Activated CD8-positive, alpha-beta memory T cell treated with anti-CD3 and anti-CD28 coated beads for 1 hour (primary cell): Measurements from ENCODE around the gene GLYR1.
"Not testable (repeated sequence)": the region's sequence is repeated elsewhere in the genome, so short reads cannot be mapped to it uniquely, and the experiment has no call there.

Source experiments
- DNase-seq, 2 donors: peaks; one replicate each; pipeline ENCODE4 v3.0.0-alpha.2; 2020; ENCODE audit warnings: low read depth in 1 of 2; ENCODE audit errors: extremely low read depth in 1 of 2

GLYR1 gene

DNA sequence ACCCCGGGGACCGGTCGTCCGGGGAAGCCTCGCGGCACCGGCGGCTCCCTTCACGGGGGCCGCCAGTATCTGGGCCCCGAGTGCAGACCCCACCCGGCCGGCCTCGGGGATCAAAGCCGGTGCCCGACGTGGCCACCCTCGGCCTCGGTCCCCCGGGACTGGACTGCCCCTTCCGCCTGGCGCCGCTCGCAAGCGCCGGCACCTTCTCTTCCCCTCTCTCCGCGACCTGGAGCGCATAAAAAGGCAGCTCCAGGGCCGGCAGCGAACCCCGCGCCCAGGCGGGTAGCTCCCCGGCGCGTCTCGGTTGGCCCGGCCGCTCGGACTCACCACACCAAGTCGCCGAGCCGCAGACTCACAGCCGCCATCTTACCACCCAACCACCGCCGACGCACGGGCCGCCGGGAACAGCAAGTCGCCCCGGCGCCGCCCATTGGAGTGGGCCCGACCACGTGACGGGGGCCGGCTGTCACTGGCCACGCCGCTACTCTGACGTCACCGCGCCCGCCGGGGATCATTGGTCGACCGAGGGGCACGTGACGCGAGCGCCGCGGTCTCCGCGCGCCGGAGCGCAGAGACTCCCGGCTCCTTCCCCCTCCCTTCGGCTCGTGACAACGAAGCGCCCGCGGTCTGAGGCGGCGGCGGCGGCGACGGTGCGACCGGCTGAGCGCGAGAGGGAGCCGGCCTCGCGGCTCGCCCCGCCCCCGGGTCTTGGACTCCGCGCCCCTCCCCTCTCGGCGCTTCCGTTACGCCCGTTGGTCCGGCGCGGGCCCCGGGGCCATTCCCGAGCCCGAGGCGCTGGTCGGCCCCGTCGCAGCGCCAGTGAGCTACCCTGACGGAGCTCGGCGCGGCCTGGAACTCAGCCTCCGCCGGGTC is at the start of gene GLYR1, which contains the start of gene UBN1:
TSS of gene GLYR1 (minus strand) at position 388 of the 873 bp plus-strand sequence. CDS start at position 365, 23 bp downstream.
TSS of gene UBN1 (plus strand) at position 581 of the 873 bp plus-strand sequence. CDS start 5,437 bp downstream, outside the sequence.
- peak; percentile 99 to 100 for DNase-seq

DNA sequence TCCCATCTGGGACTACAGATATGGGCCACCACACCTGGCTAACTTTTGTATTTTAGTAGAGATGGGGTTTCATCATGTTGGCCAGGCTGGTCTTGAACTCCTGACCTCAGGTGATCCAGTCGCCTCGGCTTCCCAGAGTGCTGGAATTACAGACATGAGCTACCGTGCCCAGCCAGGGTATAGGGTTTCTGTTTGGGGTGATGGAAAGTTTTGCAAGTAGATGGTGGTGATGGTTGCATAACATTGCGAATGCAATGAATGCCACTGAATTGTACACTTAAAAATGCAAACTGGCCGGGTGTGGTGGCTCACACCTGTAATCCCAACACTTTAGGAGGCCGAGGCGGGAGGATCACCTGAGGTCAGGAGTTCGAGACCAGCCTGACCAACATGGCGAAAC is 49.7 kb upstream of the GLYR1 start:
- DNase-seq, result not testable (repeated sequence)

DNA sequence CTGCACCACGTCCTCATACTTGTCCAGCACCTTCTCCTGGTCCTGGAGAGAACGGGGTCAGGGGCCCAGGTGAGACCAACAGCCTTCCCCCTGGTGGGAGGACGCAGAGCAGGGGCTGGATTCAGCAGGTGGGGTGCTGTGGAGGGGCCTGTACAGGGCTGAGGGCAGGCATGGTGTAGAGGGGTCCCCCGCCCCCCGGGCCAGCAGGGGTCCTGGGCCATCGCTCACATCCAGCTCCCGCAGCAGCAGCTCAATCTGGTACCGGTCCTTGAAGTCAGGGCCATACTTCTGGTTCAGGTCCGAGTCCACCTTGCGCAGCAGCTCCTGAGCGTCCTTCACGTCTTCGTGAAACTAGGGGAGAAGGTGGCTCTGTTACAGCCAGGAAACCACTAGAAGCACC is 48.3 kb upstream of the GLYR1 start:
- DNase-seq, result no peak

DNA sequence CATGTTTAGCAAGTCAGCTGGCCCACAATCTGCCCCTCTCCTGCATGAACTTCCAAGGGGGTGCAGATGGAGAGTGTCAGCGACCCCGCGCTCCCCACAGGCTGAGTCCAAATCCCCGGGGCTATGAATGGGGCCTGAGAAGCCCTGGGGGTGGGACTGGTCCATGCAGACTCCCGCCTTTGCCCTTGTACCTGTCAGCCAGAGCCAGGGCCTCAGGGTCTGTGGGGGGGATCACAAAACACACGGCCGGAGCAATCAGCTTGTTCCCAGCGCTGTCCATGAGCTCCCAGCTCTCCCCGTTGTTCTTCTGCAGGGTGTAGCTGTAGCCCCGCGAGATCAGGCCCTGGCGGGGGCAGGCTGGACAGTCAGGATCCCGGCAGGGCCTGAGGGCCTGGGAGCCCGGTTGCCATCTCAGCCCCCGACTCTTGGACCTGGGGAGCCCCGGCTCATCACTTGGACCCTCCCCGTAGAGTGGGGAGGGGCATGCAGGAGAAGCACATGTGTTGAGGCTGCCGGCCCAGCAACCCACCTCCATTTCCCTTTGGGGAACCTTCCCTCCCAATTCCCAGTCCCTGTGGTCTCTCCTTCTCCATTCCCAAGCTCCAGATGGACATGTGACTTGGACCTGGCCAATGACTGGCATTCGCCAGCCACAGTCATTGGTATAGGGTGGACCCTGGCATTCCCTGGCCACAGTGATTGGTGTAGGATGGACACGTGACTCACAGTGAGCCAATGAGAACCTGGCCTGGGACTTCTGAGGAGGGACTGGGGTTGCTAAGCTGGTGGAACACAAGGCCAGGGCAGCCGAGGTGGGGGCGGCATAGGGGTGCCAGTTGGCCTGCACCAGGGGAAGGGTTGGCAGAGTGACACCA is 47.4 kb upstream of the GLYR1 start:
- DNase-seq, result no peak

DNA sequence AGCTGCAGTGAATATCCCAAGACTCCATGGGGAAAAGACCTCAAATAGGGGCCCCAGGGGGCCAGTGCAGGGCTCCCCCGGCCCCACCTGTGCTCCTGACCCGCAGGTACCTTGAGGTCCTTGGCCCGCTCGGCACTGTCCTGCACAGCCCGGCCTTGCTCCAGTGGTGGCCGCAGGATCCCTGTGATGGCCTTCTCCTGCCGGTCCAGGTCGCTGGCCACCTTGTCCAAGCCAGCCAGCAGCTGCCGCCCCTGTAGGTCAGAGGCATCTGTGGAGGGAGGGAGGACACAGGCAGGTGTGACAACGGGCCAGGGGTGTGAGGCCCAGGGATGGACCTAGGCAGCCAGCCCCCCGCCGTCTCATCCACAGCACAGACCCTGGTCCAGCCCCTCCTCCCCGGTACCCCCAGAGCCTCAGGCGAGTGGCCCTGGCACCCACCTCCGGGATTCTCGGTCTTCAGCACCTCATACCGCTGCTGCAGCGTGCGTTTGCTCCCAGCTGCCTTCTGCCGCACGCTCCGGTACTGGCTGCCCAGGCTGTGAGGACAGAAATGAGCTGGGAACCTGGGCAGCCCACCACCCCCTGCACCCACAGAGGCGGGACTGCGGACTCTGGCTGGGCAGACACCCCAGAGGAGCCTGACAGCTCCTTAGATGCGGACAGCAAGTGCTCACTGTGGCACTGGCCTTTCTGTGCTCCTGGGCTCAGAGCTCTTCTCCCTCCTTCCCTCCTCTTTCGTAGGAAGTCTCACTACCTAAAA is 46.2 kb upstream of the GLYR1 start:
- no peak for DNase-seq

DNA sequence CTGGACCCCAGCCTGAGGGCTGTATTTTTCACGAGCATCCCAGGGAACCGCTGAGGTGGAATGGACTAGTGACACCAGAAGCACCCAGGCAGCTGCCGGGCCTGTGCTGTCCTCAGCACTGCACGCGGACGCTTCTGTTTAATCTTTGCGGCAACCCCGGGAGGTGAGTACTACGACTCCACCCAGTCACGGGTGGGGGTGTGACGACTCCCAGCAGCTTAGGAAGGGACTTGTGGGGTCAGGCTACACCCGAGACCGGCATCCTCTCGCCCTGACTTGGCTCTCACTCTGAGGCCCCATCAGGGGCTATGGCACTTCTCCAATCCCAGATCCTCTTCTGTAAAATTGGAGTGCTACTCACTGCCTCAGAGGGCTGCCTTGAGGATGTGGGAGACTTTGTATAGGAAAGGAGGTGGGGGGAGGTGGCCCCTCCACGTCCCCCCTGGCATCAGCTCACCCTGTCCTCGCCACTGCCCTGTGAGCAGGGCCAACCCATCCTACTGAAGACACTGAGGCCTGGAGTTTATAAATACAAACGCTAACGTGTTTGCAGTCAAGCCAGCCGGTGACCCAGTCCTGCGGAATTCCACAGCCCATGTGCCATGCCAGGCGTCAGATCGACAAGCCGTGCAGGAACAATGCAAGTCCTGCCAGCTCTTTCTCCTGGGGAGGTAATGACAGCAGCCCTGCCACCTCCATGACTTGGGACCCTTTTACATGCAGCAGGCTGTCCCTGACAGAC is 45.4 kb upstream of the GLYR1 start:
- DNase-seq, result no peak

DNA sequence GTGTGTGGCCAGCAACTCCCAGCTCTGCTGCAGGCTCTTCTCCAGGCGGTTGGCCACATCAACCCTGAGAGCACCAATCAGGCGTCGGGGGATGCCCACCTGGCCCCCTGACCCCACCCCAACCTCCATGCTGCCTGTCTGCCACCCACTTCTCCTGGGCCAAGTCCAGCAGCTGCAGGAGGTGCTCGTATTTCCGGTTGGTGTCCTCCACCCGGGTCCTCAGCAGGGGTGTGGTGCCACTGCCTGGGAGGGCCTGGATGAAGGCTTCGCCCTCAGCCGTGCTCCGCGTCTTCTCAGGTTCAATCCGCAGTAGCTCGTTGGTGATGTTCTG is 44.8 kb upstream of the GLYR1 start:
- DNase-seq, result no peak

DNA sequence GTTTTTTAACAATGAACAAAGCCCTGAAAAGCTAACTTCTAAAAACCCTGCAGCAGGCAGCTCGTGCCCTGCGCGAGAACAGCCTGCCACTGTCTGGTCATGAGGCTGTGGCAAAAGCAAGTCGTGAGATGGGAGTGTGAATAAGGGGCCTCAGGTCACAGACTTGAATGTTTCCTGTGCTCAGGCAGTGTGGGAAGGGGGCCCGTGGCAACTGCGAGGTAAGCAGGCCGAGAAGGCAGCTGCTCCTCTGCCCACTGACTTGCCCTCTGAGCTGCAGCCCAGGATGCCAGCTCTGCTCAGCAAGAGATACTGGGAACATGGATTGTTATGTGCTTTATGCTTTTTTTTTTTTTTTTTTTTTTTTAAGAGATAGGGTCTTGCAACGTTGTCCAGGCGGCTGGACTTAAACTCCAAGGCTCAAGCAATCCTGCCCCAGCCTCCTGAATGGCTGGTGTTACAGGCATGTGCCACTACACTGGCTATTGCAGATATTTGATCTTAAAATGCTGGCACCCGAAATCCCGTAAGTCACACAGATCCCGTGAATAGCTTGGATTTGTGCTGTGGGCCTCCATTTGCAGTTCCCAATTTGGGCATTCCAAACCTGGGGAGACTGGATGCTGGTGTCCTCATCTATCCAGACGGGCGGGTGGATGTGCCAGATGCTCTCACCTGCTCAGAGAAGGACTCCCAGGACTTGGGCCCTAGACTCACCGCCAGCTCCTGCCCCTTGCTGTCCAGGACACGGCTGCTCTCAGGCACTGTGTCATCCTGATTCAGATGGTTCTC is 44.2 kb upstream of the GLYR1 start:
- DNase-seq, result no peak

DNA sequence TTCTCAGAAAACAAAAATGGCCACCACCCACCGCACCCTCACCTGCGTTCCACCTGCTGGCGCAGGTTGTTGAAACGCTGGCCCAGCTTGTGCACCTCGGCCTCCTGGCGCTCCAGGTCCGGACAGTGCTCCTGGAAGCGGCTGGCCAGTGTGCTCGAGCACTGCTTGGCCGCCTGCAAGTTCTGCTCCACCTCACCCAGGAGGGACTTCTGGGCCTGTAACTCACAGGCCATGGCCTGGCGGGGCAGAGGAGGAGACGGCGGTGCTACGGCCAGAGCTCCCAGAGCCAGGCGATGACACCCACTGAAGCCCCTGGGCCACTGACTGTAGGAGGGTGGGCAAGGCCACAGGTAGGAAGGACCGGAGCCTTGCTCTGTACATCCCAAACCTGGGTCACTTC is 43.6 kb upstream of the GLYR1 start:
- DNase-seq, result no peak

DNA sequence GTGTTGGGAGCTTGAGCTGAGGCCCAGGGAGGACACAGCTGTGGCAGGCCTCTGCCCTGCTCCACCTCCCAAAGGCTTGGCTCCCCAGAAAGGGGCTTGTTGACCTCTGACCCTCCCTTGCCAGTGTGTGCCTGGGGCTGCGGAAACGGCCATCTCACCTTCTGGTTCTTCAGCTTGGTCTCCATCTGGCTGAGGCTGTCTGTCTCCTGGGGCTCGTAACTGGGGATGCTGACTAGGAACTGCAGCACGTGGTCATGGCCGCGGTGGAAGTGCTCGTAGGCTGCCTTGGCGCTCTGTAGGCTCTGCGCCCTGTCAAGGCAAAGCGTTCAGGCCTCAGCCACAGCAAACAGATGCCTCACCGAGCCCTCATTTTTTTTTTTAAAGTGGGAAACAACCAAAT is 42.9 kb upstream of the GLYR1 start:
- DNase-seq, result no peak

DNA sequence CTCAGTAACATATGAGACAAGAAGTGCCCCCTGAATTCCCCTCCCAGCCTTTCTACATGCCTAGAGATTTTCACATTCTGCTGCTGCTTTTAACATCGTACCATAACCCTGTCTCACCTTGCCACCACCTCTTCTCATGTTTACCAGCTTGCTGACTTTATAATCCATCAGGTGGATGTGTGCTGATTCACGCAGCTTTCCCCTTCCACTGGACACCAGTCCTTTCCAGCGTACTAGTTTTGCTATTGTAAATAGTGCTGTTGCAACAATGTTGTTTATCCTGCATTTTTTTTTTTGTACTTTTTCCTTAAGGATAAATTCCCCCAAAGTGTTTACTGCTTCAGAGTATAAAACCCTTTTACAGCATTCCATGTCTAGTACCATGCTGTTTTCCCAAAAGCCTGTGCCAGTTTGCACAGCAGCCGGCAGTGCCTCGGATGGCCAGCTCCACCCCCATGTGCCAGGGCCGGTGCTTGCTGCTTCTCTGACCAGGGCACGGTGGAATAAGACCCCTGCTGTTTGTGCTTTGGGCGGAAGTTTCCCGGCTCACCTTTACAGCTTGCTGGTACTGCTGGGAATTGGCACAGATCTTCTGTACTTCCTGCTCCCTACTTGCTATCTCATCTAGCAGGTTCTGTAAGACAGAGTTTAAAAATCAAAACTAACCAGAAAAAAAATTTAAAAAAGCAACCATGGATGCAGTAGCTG is 41.5 kb upstream of the GLYR1 start:
- no peak for DNase-seq

DNA sequence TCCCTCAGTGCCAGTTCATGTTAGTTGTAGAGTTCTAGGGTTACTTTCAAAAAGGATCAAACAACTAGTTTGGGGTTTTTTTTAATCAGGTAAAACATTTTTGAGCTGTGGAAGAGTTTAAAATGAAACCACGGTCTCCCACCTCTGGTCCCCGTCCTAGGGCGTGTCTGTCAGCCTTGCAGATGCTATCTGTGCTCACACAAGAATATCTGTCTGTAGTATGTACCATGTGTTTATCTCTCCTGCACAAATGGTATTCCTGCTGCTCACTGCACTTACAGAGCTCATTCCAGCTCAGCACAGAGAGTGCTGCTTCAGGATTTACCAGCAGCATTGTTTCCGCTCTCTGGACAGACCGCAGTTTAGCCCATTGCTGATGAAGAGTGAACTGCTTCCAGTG is 39.1 kb upstream of the GLYR1 start:
- DNase-seq, result no peak

DNA sequence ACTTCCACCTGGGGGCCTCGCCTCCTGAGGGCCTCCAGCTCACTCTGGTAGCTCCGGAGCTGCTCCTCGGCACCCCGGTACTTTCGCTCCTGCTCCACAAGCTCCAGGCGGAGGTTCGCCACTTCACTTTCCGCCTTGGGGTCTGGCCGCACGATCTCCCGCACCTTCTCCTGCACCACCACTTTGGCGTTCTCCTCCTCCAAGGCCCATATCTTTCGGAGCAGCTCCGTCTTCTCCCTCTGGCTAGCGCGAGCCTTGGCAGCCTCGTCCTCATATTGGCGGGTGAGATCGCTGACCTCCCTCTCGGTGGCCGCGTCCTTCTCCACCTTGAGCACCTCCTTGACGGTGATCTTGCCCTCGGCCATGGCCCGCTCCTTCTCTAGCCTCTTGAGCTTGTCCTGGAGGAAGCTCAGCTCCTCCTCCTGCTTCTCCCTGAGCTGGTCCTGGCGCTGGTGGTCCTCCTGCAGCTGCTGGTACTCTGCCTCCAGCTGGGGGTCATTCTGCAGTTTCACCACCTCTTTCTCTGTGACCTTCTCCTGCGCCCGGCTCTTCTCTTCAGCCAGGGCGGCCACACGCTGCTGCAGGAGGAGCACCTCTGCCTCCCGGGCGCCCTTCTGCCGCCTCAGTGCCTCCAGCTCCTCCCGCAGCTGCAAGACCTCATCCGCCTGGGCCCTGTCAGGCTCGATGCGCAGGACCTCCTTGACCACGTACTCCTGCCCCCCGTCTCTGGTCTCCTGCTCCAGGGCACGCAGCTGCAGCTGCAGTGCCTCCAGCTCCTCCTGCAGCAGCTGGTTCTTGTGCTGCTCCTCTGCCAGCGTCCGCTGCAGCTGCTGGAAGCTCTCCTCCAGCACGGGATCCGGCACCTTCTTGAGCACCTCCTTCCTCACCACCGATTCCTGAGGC is 38.1 kb upstream of the GLYR1 start:
- DNase-seq, result no peak

DNA sequence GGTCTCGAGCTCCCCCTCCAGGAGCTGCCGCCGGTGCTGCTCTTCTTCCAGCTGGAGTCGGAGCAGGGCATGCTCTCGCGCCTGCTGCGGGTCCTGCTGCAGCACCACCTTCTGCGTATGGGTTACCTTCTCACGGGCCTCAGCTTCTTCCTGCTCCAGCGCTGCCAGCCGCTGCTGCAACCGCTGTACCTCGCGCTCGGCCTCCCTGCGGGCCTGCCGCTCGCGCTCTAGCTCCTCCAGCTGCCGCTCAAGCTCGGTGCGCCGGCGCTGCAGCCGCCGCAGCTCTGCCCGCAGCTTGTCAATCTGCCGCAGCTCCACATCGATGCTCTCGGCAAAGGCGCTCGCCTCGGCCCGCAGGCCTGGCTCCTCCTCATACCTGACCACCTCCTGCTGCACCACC is 37.1 kb upstream of the GLYR1 start:
- DNase-seq, result no peak

DNA sequence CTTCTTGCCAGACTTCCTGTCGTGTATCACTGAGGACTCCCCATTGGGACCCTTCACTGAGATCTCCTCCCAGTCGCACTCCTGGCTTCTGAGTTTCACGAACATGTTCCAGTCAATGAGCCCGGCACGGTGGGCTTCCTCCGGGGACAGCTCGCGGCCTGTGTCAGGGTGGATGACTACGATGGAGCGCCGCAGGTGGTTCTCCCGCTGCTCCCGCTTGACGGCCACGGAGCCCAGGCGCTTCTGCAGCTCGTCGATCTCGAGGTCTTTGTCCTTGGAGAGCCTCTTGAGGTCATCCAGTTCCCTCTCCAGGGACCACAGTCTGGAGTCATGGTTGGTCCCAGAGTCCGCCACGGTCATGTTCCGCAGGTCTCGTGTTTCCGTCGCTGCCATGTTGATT is 36.4 kb upstream of the GLYR1 start:
- no peak for DNase-seq

DNA sequence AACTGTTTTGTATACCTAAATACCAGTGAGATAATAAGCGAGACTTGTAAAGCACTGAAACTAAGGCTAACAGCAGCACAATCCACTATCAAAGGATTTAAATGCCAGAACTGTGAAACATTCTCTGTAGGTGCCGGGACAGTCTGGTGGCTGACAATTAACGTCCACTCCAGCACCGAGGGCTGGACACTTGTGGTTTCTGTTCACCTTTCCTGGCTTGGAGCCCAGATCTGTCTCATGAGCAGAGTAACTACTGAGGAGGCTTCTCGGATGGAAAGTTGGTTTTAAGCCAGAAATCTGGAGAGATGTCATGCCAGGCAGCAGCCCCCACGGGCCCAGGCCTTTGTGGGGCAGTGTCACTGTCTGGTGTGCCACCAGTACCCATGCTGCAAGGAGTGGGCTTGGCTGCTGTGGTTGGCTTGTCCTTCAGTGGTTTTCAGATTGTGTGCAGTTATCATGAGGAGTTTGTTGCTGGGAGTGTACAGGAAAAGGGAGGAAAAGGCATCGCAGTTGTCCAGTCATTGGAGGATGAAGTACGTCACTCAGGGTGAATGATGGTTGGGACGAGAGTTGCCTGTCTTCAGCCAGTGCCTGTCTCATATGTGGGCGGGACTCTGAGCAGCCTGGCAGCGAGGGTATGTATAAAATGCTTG is 35.7 kb upstream of the GLYR1 start:
- DNase-seq, result no peak

DNA sequence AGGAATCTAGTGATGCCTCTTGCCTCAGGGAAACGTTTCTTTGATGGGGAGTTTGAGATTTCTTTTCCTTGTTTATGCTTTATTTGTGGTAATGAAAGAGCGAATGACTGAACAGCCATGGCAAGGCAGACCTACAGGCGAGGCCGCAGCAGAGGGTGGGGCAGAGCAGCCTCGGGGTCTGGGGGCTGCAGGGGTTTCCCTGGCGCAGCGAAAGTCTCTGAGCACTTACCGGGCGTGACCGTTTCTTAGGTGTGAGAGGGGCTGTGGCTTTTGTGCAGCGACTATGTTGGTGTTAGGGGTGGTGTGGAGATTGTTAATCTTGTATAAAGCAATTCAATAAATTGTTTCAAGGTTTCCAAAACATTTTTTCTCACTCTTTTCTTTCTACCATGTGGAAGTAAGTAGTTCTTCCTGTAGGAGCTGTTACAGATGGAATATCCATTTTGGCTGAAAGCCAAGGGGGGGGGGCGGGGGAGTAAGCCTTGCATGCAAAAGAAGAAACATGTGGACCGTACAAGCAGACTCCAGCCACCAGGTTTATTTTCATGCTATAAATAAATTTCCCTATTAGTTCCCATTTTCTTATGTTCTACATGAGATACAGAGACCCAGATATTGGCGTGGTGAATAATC is 35.0 kb upstream of the GLYR1 start:
- no peak for DNase-seq
